OCI-LY3 (cell line): ENCODE results near the gene ANKK1.

Experiments
- CTCF ChIP-seq: fragments of 200-600, 300-600 bp; sonication (generic); IDR thresholded peaks from 2 replicates; pipeline ENCODE4 v1.5.1; 2014; ENCODE audit warnings: antibody characterized with exemption, low read length, low read depth
- EZH2phosphoT487 ChIP-seq: fragments of 200-600 bp; shearing (Covaris generic); IDR thresholded peaks from 2 replicates; pipeline ENCODE4 v1.6.1; 2018; ENCODE audit warnings: antibody characterized with exemption, mixed run types, low read depth

- no peak for TF ChIP-seq CTCF
- TF ChIP-seq EZH2phosphoT487 = no peak
Measured at GRCh38 chr11:113412675-113413074, 25.1 kb downstream of the ANKK1 start.
